ENCODE data around the gene TMEM35B. TPM values are rescaled to one million over a fixed set of nuclear protein-coding genes. Genes with fewer than 3 reads are reported as not detected.

The TMEM35B gene
- total RNA-seq, 1 donor from 2014 or later = 8.4 TPM

DNA sequence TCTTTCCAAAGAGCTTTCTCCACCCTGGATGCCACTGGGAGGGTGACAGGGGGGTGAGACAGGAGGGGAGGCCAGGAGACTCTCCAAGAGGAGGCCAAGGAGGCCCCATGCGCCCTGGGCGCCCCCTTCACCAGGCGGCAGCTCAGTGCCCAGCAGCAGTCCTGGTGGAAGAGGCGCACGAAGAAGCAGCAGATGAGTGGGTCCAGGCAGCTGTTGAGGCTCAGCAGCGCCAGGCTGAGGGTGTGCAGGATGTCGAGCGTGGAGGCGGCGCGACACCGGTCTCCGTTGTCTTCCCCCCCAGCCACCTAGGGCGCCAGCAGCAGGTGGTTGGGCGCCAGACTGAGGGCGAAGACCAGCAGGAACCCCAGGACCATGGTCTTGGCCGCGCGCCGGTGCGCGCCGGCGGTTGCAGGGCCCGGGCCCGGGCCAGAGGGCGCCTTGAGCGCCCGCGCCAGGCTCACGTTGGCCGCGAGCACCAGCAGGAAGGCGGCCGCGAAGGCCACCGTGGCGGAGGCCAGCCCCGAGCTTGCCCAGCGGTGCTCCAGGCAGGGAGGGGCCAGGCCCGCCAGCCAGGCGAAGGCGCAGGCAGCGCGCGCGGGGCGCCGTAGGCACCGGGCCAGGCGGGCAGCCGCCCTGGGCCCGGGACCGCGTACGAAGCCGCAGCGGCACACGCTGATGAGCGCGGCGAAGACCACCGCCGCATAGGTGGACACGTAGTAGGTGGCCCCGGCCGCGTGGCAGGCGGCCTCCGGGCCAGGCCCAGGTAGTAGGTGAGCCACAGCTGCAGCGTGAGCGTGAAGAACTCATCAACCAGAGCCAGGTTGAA, 8.6 kb downstream of the TMEM35B start:
- DNase-seq (ENCODE audit: low read depth) = no peak
- Histone ChIP-seq H3K36me3 (ENCODE audit: control insufficient read depth, insufficient read depth, low read length) (no peaks in the 10 kb centered on the region), H3K27me3 (ENCODE audit: control insufficient read depth, insufficient read depth, low read length) (no peaks in the 10 kb centered on the region), H3K4me3 (ENCODE audit: low read depth, low read length) (no peak overlapping the region)
- FAIRE-seq = no peak
- TF ChIP-seq, protein P1, sequence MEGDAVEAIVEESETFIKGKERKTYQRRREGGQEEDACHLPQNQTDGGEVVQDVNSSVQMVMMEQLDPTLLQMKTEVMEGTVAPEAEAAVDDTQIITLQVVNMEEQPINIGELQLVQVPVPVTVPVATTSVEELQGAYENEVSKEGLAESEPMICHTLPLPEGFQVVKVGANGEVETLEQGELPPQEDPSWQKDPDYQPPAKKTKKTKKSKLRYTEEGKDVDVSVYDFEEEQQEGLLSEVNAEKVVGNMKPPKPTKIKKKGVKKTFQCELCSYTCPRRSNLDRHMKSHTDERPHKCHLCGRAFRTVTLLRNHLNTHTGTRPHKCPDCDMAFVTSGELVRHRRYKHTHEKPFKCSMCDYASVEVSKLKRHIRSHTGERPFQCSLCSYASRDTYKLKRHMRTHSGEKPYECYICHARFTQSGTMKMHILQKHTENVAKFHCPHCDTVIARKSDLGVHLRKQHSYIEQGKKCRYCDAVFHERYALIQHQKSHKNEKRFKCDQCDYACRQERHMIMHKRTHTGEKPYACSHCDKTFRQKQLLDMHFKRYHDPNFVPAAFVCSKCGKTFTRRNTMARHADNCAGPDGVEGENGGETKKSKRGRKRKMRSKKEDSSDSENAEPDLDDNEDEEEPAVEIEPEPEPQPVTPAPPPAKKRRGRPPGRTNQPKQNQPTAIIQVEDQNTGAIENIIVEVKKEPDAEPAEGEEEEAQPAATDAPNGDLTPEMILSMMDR (IDR thresholded peaks at IDR 0.05; ENCODE audit: insufficient read depth, low read length, severe bottlenecking) = no peak

DNA sequence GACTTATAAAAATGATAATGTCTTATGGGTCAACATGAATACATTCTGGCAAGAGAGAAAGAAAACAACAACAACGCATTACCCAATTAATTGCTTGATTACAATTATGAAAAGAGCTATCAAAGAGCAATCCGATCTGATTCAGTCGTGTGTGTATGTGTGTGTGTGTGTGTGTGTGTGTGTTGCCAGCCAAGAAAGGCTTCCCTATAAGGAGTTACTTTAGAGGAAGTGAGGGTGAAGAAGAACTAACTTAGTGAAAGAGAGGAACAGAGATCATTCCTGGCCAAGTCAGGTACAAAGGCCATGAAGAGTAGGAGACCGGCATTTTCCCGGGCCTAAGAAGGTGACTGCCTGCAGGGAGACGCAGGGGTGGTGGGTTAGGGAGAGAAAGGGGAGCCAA, 9.4 kb downstream of the TMEM35B start:
- FAIRE-seq = no peak

DNA sequence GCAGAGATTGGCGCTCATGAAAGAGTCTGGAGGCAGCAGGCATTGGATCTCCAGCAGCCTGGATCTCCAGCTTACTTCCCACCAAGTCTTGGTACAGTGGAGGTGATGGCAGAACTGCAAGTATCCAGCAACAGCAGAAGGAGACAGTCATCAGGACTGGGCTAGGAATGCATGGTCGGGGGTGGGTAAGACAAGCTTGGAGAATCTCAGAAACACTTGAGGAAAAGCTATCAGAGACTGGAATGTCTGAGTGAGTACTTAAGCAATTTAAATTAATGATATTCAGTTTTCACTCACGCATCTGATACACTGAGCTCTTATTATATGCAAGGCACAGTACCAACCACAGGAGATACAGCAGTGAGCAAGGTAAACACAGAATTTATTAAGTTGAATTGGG, 9.8 kb downstream of the TMEM35B start:
- FAIRE-seq = no peak
- H3K4me3 ChIP-seq (ENCODE audit: low read depth, low read length) = no peak overlapping the region
- TF ChIP-seq, protein P1 (IDR thresholded peaks at IDR 0.05; ENCODE audit: insufficient read depth, low read length, severe bottlenecking) = no peak
- H3K27me3 ChIP-seq (ENCODE audit: control insufficient read depth, insufficient read depth, low read length) = no peaks in the 10 kb centered on the region
- no peaks in the 10 kb centered on the region for H3K36me3 ChIP-seq (ENCODE audit: control insufficient read depth, insufficient read depth, low read length)
- no peak for DNase-seq (ENCODE audit: low read depth)

More for the DNA sequence above, 9.4 kb downstream of the TMEM35B start:
- TF ChIP-seq, protein P1 (IDR thresholded peaks at IDR 0.05; ENCODE audit: insufficient read depth, low read length, severe bottlenecking) = no peak
- no peaks in the 10 kb centered on the region for H3K27me3 ChIP-seq (ENCODE audit: control insufficient read depth, insufficient read depth, low read length)
- H3K4me3 ChIP-seq (ENCODE audit: low read depth, low read length) = no peak overlapping the region
- no peak for DNase-seq (ENCODE audit: low read depth)
- no peaks in the 10 kb centered on the region for H3K36me3 ChIP-seq (ENCODE audit: control insufficient read depth, insufficient read depth, low read length)

DNA sequence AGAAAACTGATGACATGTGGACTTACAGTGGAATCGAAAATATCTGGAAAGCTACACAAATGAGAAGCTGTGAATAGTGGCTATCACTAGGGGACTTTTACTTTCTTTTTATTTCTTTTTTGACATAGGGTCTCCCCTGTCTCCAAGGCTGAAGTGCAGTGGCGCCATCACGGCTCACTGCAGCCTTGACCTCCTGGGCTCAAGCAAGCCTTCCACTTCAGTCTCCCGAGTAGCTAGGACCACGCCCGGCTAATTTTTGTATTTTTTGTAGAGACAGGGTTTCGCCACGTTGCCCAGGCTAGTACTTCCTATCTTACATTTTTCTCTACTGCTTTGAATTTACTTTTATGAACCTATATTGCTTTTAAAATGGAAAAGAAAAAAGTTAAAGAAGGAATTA, 10.5 kb downstream of the TMEM35B start:
- Histone ChIP-seq H3K36me3 (ENCODE audit: control insufficient read depth, insufficient read depth, low read length) (no peaks in the 10 kb centered on the region), H3K4me3 (ENCODE audit: low read depth, low read length) (no peak overlapping the region), H3K27me3 (ENCODE audit: control insufficient read depth, insufficient read depth, low read length) (no peaks in the 10 kb centered on the region)
- DNase-seq (ENCODE audit: low read depth) = no peak
- no peak for FAIRE-seq
- TF ChIP-seq, protein P1 (IDR thresholded peaks at IDR 0.05; ENCODE audit: insufficient read depth, low read length, severe bottlenecking) = no peak

DNA sequence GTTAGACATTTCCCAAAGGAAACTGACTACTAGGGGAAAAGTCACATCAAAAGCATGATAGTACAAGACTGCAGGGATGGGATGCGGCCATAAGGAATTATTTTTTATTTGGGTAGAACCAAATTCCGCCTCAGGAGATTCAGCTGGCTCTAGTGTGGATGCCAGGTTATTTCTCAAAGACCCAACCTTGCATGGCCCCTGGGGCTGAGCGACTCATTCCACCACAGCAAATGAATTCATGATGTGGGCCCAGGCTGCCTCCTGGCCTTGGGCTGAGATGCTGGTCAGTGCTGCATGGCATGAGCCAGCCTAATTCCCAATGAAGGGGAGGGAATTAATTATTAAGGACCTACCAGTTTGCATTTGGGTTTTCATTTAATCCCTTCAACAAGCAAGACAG, 11.8 kb downstream of the TMEM35B start:
- H3K36me3 ChIP-seq (ENCODE audit: control insufficient read depth, insufficient read depth, low read length) = no peaks in the 10 kb centered on the region
- H3K27me3 ChIP-seq (ENCODE audit: control insufficient read depth, insufficient read depth, low read length) = no peaks in the 10 kb centered on the region
- FAIRE-seq (no peak), DNase-seq (ENCODE audit: low read depth) (no peak)
- no peak overlapping the region for H3K4me3 ChIP-seq (ENCODE audit: low read depth, low read length)
- TF ChIP-seq, protein P1 (IDR thresholded peaks at IDR 0.05; ENCODE audit: insufficient read depth, low read length, severe bottlenecking) = no peak

DNA sequence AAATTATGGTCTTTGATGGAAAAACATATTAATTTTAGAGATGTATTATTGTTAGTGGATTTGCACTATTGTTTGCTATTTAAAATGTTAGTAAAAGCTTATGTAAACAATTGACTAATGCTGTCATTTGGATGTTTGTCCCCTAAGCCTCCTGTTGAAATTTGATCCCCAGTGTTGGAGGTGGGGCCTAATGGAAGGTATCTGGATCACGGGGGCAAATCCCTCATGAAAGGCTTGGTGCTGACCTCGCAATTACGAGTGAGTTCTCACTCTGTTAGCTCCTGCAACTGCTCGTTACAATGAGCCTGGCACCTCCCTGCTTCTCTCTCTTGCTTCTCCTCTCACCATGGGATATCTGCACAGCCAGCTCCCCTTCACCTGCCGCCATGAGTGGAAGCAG, 14.3 kb downstream of the TMEM35B start:
- Histone ChIP-seq H3K4me3 (ENCODE audit: low read depth, low read length) (no peak overlapping the region), H3K36me3 (ENCODE audit: control insufficient read depth, insufficient read depth, low read length) (no peaks in the 10 kb centered on the region), H3K27me3 (ENCODE audit: control insufficient read depth, insufficient read depth, low read length) (no peaks in the 10 kb centered on the region)
- DNase-seq (ENCODE audit: low read depth) (no peak), FAIRE-seq (no peak)
- TF ChIP-seq, protein P1 (IDR thresholded peaks at IDR 0.05; ENCODE audit: insufficient read depth, low read length, severe bottlenecking) = no peak
